HEK293T (cell line): ENCODE data around the gene ITFG2.
"Not testable (repeated sequence)": the region's sequence is repeated elsewhere in the genome, so short reads cannot be mapped to it uniquely, and the experiment has no call there.

Experiments
- CTCF ChIA-PET: fragments of 350-600 bp; formaldehyde crosslinking; extraction: SDS; loops from one replicate; lab custom pipeline; 2021; ENCODE audit warnings: antibody characterized with exemption, inconsistent platforms; lab: Yijun Ruan, JAX
- POLR2A ChIA-PET: fragments of 350-600 bp; formaldehyde crosslinking; extraction: SDS; loops from one replicate; lab custom pipeline; 2020; ENCODE audit warnings: antibody characterized with exemption, inconsistent platforms; lab: Yijun Ruan, JAX
- DNase-seq: peaks from one replicate; pipeline ENCODE4 v3.0.0; 2012; ENCODE audit warnings: mixed read lengths; ENCODE audit errors: extremely low spot score
- LEF1 ChIP-seq: fragments of 450-650 bp; IDR thresholded peaks from 2 replicates; pipeline ENCODE4 v1.6.1; 2017; ENCODE audit warnings: mild to moderate bottlenecking, borderline replicate concordance

ITFG2 gene

GRCh38 chr12:2864198-2864597, 51.7 kb downstream of the ITFG2 start:
- ChIA-PET POLR2A (interaction anchor here (2.0 kb wide), 1 partner anchor 13 kb away, joined by 10 read pairs; the partner anchor contains the start of genes FOXM1 and RHNO1), CTCF (interaction anchor here (0.8 to 1.3 kb wide), 2 partner anchors 10 to 11 kb away, joined by 4 read pairs; no protein-coding TSS in a partner anchor)
- no peak for TF ChIP-seq LEF1
- no peak for DNase-seq

- CTCF ChIA-PET, DNase-seq, POLR2A ChIA-PET: not testable (repeated sequence)
These were observed 56.6 kb downstream of the ITFG2 start for GRCh38 chr12:2868986-2869632.
